SK-N-SH (cell line): ENCODE measurements around the gene WBP2NL. TPM values are rescaled to one million over a fixed set of nuclear protein-coding genes. Genes with fewer than 3 reads are reported as not detected.

Experiments used
- CTCF ChIA-PET: fragments of 300-600, 350-600 bp; formaldehyde crosslinking; extraction: SDS; loops from one replicate; lab custom pipeline; 2021; lab: Yijun Ruan, JAX
- POLR2A ChIA-PET: fragments of 350-600 bp; sonication (Branson Sonifier 250); formaldehyde crosslinking; extraction: SDS; loops from one replicate; lab custom pipeline; 2020; ENCODE audit warnings: antibody characterized with exemption, inconsistent platforms; lab: Yijun Ruan, JAX
- DNase-seq: peaks from one replicate; pipeline ENCODE4 v3.0.0; 2012
- H2AFZ ChIP-seq: fragments of 200-600 bp; sonication (generic); 2 replicates; pipeline ENCODE4 v1.8.1; 2016; ENCODE audit warnings: antibody characterized with exemption, mild to moderate bottlenecking, low read depth
- H3F3A ChIP-seq: fragments of 200-600 bp; sonication (generic); replicated peaks from 2 replicates; pipeline ENCODE3; 2016; ENCODE audit warnings: antibody characterized with exemption, mild to moderate bottlenecking; ENCODE audit not compliant: insufficient read depth
- H3K27ac ChIP-seq, 2 experiments: fragments of 200-500 bp in 1 of 2; fragments of 200-600 bp in 1 of 2; sonication (Bioruptor generic) in 1 of 2; sonication (generic), shearing (Covaris generic) in 1 of 2; 2 replicates each; pipeline versions ENCODE4 v1.5.1 to v1.6.1; 2014 to 2016; ENCODE audit warnings: low read depth in 2 of 2, inconsistent platforms in 1 of 2, low read length in 1 of 2, mild to moderate bottlenecking in 1 of 2, mixed read lengths in 1 of 2
- H3K27me3 ChIP-seq: fragments of 200-600 bp; sonication (generic), shearing (Covaris generic); 2 replicates; pipeline ENCODE4 v1.6.1; 2016; ENCODE audit warnings: mixed run types; ENCODE audit not compliant: insufficient read depth
- H3K36me3 ChIP-seq, 2 experiments: fragments of 200-500 bp in 1 of 2; fragments of 200-600 bp in 1 of 2; sonication (Bioruptor generic) in 1 of 2; sonication (generic) in 1 of 2; replicated peaks in 1 of 2; 2 replicates each; pipeline versions ENCODE3 to v1.5.1; 2014 to 2016; ENCODE audit warnings: low read length in 1 of 2, mild to moderate bottlenecking in 1 of 2; ENCODE audit not compliant: insufficient read depth in 2 of 2, control insufficient read depth in 1 of 2
- H3K4me1 ChIP-seq, 2 experiments: fragments of 200-500 bp in 1 of 2; fragments of 200-600 bp in 1 of 2; sonication (Bioruptor generic) in 1 of 2; sonication (generic), shearing (Covaris generic) in 1 of 2; 2 replicates each; pipeline versions ENCODE4 v1.5.1 to v1.6.1; 2014 to 2016; ENCODE audit warnings: low read depth in 1 of 2, low read length in 1 of 2, mixed run types in 1 of 2; ENCODE audit not compliant: insufficient read depth in 2 of 2, control insufficient read depth in 1 of 2
- H3K4me2 ChIP-seq: fragments of 200-600 bp; sonication (generic), shearing (Covaris generic); 2 replicates; pipeline ENCODE4 v1.6.1; 2017; ENCODE audit warnings: mixed run types
- H3K4me3 ChIP-seq, 2 experiments: fragments of 200-500 bp in 1 of 2; fragments of 200-600 bp in 1 of 2; sonication (Bioruptor generic) in 1 of 2; sonication (generic), shearing (Covaris generic) in 1 of 2; 2 replicates each; pipeline versions ENCODE4 v1.5.1 to v1.8.1; 2014 to 2016; ENCODE audit warnings: low read depth in 2 of 2, inconsistent platforms in 1 of 2, low read length in 1 of 2, mild to moderate bottlenecking in 1 of 2, mixed read lengths in 1 of 2, moderate library complexity in 1 of 2
- H3K79me2 ChIP-seq: fragments of 200-600 bp; sonication (generic); 2 replicates; pipeline ENCODE4 v1.8.1; 2017; ENCODE audit warnings: mild to moderate bottlenecking; ENCODE audit not compliant: insufficient read depth
- H3K9ac ChIP-seq: fragments of 200-600 bp; sonication (generic); 2 replicates; pipeline ENCODE4 v1.6.1; 2017; ENCODE audit warnings: mixed run types
- H3K9me2 ChIP-seq: fragments of 200-600 bp; sonication (generic); 2 replicates; pipeline ENCODE4 v1.6.1; 2017; ENCODE audit warnings: mixed run types
- H3K9me3 ChIP-seq: fragments of 200-600 bp; sonication (generic); 2 replicates; pipeline ENCODE4 v1.6.1; 2017; ENCODE audit warnings: mixed run types, mild to moderate bottlenecking, moderate library complexity
- H4K20me1 ChIP-seq: fragments of 200-600 bp; sonication (generic); 2 replicates; pipeline ENCODE4 v1.6.1; 2017; ENCODE audit warnings: mild to moderate bottlenecking, mixed run types; ENCODE audit not compliant: insufficient read depth
- ELF1 ChIP-seq: IDR thresholded peaks from 2 replicates; pipeline ENCODE4 v1.4.0; 2012
- GABPA ChIP-seq: IDR thresholded peaks from 2 replicates; pipeline ENCODE4 v1.4.0; 2012; ENCODE audit warnings: low read depth, mild to moderate bottlenecking
- MXI1 ChIP-seq: IDR thresholded peaks from 2 replicates; pipeline ENCODE4 v1.6.1; 2012; ENCODE audit warnings: mild to moderate bottlenecking, low read depth, low read length, improper control_type of control experiment
- NFIC ChIP-seq: IDR thresholded peaks from 2 replicates; pipeline ENCODE4 v1.4.0; 2012; ENCODE audit warnings: borderline replicate concordance
- REST ChIP-seq: IDR thresholded peaks from 2 replicates; pipeline ENCODE4 v1.6.1; 2012; ENCODE audit warnings: mild to moderate bottlenecking, low read depth, low read length, moderate library complexity
- RFX5 ChIP-seq: IDR thresholded peaks from 2 replicates; pipeline ENCODE4 v1.6.1; 2012; ENCODE audit warnings: mild to moderate bottlenecking, improper control_type of control experiment, low read length
- SIN3A ChIP-seq: IDR thresholded peaks from 2 replicates; pipeline ENCODE4 v1.6.1; 2012; ENCODE audit warnings: low read depth, mild to moderate bottlenecking, low read length, moderate library complexity, borderline replicate concordance
- SMC3 ChIP-seq: IDR thresholded peaks from 2 replicates; pipeline ENCODE4 v1.6.1; 2012; ENCODE audit warnings: low read depth, low read length, improper control_type of control experiment
- TCF12 ChIP-seq: IDR thresholded peaks from 2 replicates; pipeline ENCODE4 v1.4.0; 2012
- TEAD4 ChIP-seq: IDR thresholded peaks from 2 replicates; pipeline ENCODE4 v1.4.0; 2012; ENCODE audit warnings: mild to moderate bottlenecking, borderline replicate concordance; ENCODE audit not compliant: insufficient read depth
- YY1 ChIP-seq: IDR thresholded peaks from 2 replicates; pipeline ENCODE4 v1.4.0; 2012; ENCODE audit warnings: low read depth, mild to moderate bottlenecking
- WGBS: methylation state at CpG from one replicate; pipeline ENCODE4 v1.1.6; 2017; ENCODE audit warnings: low lambda C conversion rate; 5-methylcytosine and 5-hydroxymethylcytosine counted together
- polyA plus RNA-seq, 3 experiments: library from polyadenylated mRNA; depleted of rRNA; stranded (reverse); fragments of >200 nt; gene quantifications; 2 replicates each; pipeline ENCODE4 v1.2.3, GENCODE V29; 2012

WBP2NL gene
- polyA plus RNA-seq, 1 of the 3 experiments (the other 2 are of a cell fraction), result 0.07 TPM

GRCh38 chr22:42007922-42008321, 9.3 kb downstream of the WBP2NL start:
- Histone ChIP-seq H3K4me3 (no peak overlapping the region), H3K27ac (no peak overlapping the region), H2AFZ (no peak overlapping the region), H4K20me1 (no peaks in the 10 kb centered on the region), H3K9me3 (no peaks in the 10 kb centered on the region), H3K36me3 (no peaks in the 10 kb centered on the region), H3K4me1 (no peaks in the 10 kb centered on the region), H3K79me2 (no peaks in the 10 kb centered on the region), H3K4me2 (no peak overlapping the region), H3K9me2 (no peaks in the 10 kb centered on the region), H3K27me3 (no peaks in the 10 kb centered on the region), H3F3A (no peaks in the 10 kb centered on the region), H3K9ac (no peak overlapping the region)
- DNase-seq, result no peak
- CTCF ChIA-PET, result interaction anchor here (1.2 kb wide), 1 partner anchor 67 kb away, joined by 3 read pairs; no protein-coding TSS in a partner anchor
- POLR2A ChIA-PET, result no interaction called here
- TF ChIP-seq SIN3A (no peak), REST (no peak), GABPA (no peak), SMC3 (no peak), YY1 (no peak), NFIC (no peak), TEAD4 (no peak), ELF1 (no peak), MXI1 (no peak)
- WGBS, result 36% methylated on average over 4 of the region's 4 CpGs

DNA sequence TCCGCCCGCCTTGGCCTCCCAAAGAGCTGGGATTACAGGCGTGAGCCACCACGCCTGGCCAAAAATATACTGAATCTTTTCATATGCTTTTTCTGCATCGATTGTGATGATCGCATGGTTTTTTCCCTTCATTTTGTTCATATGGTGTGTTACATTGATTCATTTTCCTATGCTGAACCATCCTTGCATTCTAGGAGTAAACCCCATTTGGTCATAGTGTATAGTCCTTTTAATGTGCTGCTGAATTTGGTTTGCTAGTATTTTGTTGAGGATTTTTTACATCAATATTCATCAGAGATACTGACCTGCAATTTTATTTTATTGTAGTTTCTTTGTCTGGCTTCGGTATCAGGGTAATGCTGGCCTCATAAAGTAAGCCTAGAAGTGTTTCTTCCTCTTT, 12.2 kb downstream of the WBP2NL start:
- H3K4me2 ChIP-seq, result no peak overlapping the region
- no peaks in the 10 kb centered on the region for H3F3A ChIP-seq
- H3K9me2 ChIP-seq, result no peaks in the 10 kb centered on the region
- no peaks in the 10 kb centered on the region for H4K20me1 ChIP-seq
- H3K9ac ChIP-seq, result no peak overlapping the region
- H3K79me2 ChIP-seq, result no peaks in the 10 kb centered on the region
- H3K4me1 ChIP-seq, result no peaks in the 10 kb centered on the region
- H3K27me3 ChIP-seq, result no peaks in the 10 kb centered on the region
- TF ChIP-seq TCF12 (no peak), RFX5 (no peak), ELF1 (no peak)
- no peaks in the 10 kb centered on the region for H3K9me3 ChIP-seq
- 79% methylated on average over 7 of the region's 7 CpGs for WGBS
- H3K36me3 ChIP-seq, result no peaks in the 10 kb centered on the region
- ChIA-PET POLR2A (no interaction called here), CTCF (no interaction called here)
- no peak overlapping the region for H2AFZ ChIP-seq
- no peak overlapping the region for H3K4me3 ChIP-seq
- no peak for DNase-seq
- no peak overlapping the region for H3K27ac ChIP-seq
